Measurements from ENCODE around the gene HPX. TPM values are rescaled to one million over a fixed set of nuclear protein-coding genes. Genes with fewer than 3 reads are reported as not detected.

The HPX gene
- total and polyA plus RNA-seq, 2 of the 13 experiments (the other 11 are each of a cell fraction or from before 2014, with no cell fraction given), result 9.2 to 57.4 TPM

GRCh38 chr11:6402061-6402470 is 38.7 kb downstream of the HPX start (continued):
- TF ChIP-seq NR0B2 (CRISPR knock-in tag; IDR thresholded peaks at IDR 0.05) (no peak), ZFY (CRISPR knock-in tag; IDR thresholded peaks at IDR 0.05) (peak; percentile 56), NR2F1 (CRISPR knock-in tag; IDR thresholded peaks at IDR 0.05) (peak in 1 of 2 experiments; percentile 54; a peak in 1 of 4 replicates), ZNF788 (CRISPR knock-in tag; IDR thresholded peaks at IDR 0.05; ENCODE audit: borderline replicate concordance) (no peak), FOXP4 (CRISPR knock-in tag; IDR thresholded peaks at IDR 0.05) (peak; percentile 33; the same call in 1 of the 2 replicates), ZSCAN21 (CRISPR knock-in tag; IDR thresholded peaks at IDR 0.05; ENCODE audit: borderline replicate concordance) (no peak), ZFX (CRISPR knock-in tag; IDR thresholded peaks at IDR 0.05; ENCODE audit: low read depth) (peak; percentile 67; the same call in 1 of the 2 replicates), PAF1 (CRISPR knock-in tag; IDR thresholded peaks at IDR 0.05) (no peak), MED1 (CRISPR knock-in tag; IDR thresholded peaks at IDR 0.05) (peak; percentile 17; the same call in 1 of the 2 replicates), ZBTB25 (CRISPR knock-in tag; IDR thresholded peaks at IDR 0.05) (no peak), HDAC2 (CRISPR knock-in tag; IDR thresholded peaks at IDR 0.05) (0 out of 2 replicates have a peak, but pooled peaks have one; percentile 28), NR2C2 (CRISPR knock-in tag; IDR thresholded peaks at IDR 0.05; ENCODE audit: borderline replicate concordance) (peak; percentile 49; the same call in 1 of the 2 replicates), GABPB1 (CRISPR knock-in tag; IDR thresholded peaks at IDR 0.05) (peak; percentile 21; the same call in 1 of the 2 replicates), ZNF605 (CRISPR knock-in tag; IDR thresholded peaks at IDR 0.05) (0 out of 2 replicates have a peak, but pooled peaks have one; percentile 21), HOXA3 (CRISPR knock-in tag; IDR thresholded peaks at IDR 0.05) (peak; percentile 47; the same call in 1 of the 2 replicates), ZNF577 (CRISPR knock-in tag; IDR thresholded peaks at IDR 0.05; ENCODE audit: borderline replicate concordance, low read depth) (no peak), FOSL2 (CRISPR knock-in tag; IDR thresholded peaks at IDR 0.05) (no peak), CBFB (CRISPR knock-in tag; IDR thresholded peaks at IDR 0.05) (no peak)
- TF ChIP-seq, protein P1, sequence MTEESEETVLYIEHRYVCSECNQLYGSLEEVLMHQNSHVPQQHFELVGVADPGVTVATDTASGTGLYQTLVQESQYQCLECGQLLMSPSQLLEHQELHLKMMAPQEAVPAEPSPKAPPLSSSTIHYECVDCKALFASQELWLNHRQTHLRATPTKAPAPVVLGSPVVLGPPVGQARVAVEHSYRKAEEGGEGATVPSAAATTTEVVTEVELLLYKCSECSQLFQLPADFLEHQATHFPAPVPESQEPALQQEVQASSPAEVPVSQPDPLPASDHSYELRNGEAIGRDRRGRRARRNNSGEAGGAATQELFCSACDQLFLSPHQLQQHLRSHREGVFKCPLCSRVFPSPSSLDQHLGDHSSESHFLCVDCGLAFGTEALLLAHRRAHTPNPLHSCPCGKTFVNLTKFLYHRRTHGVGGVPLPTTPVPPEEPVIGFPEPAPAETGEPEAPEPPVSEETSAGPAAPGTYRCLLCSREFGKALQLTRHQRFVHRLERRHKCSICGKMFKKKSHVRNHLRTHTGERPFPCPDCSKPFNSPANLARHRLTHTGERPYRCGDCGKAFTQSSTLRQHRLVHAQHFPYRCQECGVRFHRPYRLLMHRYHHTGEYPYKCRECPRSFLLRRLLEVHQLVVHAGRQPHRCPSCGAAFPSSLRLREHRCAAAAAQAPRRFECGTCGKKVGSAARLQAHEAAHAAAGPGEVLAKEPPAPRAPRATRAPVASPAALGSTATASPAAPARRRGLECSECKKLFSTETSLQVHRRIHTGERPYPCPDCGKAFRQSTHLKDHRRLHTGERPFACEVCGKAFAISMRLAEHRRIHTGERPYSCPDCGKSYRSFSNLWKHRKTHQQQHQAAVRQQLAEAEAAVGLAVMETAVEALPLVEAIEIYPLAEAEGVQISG (CRISPR knock-in tag; IDR thresholded peaks at IDR 0.05), result peak; percentile 37
- TF ChIP-seq, protein P2, sequence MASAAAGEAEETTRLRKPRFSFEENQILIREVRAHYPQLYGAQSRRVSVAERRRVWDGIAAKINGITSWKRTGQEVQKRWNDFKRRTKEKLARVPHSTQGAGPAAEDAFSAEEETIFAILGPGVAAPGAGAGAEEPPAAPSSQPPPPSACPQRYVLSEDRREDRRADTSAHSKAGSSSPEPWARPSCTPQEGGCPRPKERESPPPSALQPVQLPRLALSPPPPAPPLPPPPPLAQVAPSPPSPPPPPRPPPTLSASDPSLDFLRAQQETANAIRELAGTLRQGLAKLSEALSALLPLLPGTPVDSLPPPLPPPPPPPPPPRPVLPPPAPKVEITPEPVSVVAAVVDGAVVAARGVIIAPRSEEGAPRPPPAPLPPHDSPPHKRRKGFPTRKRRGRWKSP (CRISPR knock-in tag; IDR thresholded peaks at IDR 0.05), result 0 out of 2 replicates have a peak, but pooled peaks have one; percentile 40
- TF ChIP-seq, protein P3, sequence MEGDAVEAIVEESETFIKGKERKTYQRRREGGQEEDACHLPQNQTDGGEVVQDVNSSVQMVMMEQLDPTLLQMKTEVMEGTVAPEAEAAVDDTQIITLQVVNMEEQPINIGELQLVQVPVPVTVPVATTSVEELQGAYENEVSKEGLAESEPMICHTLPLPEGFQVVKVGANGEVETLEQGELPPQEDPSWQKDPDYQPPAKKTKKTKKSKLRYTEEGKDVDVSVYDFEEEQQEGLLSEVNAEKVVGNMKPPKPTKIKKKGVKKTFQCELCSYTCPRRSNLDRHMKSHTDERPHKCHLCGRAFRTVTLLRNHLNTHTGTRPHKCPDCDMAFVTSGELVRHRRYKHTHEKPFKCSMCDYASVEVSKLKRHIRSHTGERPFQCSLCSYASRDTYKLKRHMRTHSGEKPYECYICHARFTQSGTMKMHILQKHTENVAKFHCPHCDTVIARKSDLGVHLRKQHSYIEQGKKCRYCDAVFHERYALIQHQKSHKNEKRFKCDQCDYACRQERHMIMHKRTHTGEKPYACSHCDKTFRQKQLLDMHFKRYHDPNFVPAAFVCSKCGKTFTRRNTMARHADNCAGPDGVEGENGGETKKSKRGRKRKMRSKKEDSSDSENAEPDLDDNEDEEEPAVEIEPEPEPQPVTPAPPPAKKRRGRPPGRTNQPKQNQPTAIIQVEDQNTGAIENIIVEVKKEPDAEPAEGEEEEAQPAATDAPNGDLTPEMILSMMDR (CRISPR knock-in tag; IDR thresholded peaks at IDR 0.05), result peak; percentile 16; the same call in 1 of the 2 replicates

All from HepG2 (cell line).